COLO829 (cell line): ENCODE measurements around the gene EPN1.

Experiments used
- DNase-seq: peaks from one replicate; pipeline ENCODE4 v3.0.0; 2012; ENCODE audit warnings: low spot score

Gene EPN1

GRCh38 chr19:55674841-55675660 is at the start of gene EPN1:
TSS of gene EPN1 (plus strand) at chr19:55675226. CDS start at chr19:55678628, 3,402 bp downstream.
- peak; percentile 96 for DNase-seq

DNA sequence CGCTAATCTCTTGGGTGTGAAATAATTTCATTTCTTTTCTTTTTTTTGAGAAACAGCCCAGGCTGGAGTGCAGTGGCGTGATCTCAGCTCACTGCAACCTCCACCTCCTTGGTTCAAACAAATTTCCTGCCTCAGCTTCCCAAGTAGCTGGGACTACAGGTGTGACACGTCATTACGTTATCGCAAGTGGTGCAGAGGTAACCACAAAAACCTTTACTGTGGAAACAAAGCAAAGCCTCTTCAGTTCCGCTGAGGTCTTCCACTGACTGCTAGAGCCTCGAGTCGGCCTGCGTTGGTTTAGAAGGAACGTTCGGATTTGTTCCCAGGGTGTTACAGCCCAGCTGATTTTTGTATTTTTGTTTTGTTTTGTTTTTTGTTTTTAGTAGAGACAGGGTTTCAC is 48.7 kb upstream of the EPN1 start:
- no peak for DNase-seq

GRCh38 chr19:55632463-55632834 is 42.6 kb upstream of the EPN1 start:
- DNase-seq: no peak

DNA sequence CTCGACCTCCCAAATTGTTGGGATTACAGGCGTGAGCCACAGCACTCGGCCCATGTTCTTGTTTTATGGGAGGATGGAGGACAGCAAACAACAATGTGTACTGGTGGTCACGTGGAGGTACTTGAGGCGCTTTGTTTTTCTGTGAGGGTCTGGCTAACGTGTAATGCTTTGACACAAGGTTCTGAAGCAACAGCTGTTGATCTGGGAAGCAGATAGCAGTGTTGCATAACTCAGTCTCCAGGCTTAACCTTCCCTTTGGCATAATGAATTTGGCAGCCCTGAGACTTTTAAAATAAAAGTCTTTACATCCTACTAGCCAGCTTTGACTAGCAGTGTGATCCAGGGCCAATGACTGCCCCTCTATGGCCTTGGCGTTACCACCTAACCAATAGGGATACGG is 41.2 kb upstream of the EPN1 start:
- no peak for DNase-seq

DNA sequence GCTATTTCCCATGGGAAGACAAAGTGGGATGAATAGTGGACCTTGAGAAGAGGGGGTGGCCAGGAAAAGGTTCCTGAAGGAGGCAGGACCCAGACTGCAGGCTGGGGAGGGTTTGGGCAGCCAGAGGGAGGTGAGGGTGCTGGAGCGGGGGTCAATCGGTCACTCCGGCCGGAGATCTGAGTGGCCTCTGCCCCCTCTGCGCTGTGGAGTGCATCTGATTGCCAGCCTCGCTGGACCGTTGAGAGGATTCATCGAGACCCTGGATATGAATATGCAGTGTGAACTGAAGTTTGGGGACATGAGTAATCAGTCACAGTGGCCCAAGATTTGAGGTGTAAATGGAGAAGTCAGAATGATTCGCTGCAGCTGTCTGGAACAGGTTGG is 39.7 kb upstream of the EPN1 start:
- DNase-seq: no peak

DNA sequence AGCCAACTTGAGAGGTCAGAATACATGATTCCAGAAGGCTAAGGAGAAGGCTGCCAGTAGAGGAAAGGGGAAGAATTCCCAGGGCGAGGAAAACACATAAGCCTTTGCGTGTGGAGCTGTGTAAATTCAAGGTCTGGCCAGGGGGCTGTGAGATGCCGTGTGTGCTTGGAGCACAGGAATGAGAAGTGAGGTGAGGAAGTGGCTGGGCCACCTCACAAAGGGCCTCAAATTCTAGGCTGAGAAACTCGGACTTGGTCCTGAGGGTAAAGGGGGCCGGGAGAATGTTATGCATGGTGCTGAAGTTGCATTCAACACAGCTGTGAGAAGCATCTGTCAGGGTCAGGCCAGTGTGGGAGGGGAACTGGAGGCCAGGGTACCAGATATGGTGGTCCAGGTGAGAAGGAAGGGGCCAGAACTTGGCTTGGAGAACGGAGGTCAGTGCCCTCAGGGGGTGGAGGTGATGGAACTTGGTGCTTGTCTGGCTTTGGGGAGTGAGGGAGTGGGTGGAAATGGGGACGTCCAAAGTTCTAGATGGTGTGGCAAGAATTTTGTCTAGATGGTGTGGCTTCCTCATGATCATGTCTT is 39.1 kb upstream of the EPN1 start:
- no peak for DNase-seq

DNA sequence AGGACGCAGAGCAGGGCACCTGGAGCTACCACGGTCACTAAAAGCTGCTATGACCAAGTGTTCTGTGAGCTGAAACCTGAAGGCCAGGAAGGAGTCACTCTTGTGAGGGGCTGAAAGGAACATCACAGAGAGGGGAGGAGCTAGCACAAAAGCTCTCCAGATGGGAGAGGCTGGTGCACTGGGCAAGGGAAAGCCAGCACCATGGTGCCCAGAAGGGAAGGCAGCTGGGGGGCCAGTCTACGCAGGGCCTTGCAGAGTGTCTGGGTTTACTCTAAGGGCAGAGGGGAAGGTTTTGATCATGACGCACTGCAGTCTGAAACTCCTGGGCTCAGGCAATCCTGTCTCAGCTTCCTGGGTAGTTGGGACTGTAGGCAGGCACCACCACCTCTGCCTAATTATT is 38.3 kb upstream of the EPN1 start:
- no peak for DNase-seq

- no peak for DNase-seq
Observed at GRCh38 chr19:55637534-55637933, 37.5 kb upstream of the EPN1 start.

GRCh38 chr19:55638864-55639359 is 36.1 kb upstream of the EPN1 start:
- no peak for DNase-seq

DNA sequence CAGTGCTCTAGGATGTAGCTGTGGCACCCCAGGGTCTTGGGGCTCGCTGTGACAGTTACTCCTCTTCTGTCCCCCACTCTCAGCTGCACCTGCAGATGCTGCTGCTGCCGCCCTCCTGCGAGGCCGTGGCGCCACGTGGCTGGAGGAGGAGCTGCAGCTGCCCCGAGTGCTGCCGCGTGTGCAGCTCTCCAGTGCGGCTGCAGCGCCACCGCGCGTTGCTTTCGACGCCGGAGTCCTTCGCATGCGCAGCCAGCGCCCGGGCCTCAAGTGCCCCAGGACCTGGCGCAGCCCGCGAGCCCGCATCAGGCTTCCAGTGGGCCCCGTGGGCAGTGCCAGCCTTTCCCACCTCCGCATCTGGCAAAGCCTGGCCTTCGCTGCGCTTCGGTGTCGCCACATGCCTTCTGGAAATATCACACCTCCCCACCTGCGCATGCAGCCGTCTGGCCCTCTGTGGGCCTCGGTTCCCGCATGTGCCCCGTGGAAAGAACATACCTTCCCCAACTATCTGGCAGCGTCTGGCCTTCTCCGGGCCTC is 34.9 kb upstream of the EPN1 start:
- DNase-seq: peak; percentile 82

- no peak for DNase-seq
Observed at GRCh38 chr19:55640577-55641425, 34.2 kb upstream of the EPN1 start, which contains the start of gene ZNF580. TSS of gene ZNF580 (plus strand) at chr19:55641002. CDS start at chr19:55642509, 1,507 bp downstream.

- no peak for DNase-seq
Observed at GRCh38 chr19:55641426-55642152, 33.4 kb upstream of the EPN1 start.

- no peak for DNase-seq
Observed at GRCh38 chr19:55642153-55643002, 32.6 kb upstream of the EPN1 start.

GRCh38 chr19:55643003-55643886 is 31.8 kb upstream of the EPN1 start, which contains the start of gene ZNF581:
TSS of gene ZNF581 (plus strand) at chr19:55643649. CDS start at chr19:55644572, 923 bp downstream.
- peak; percentile 72 for DNase-seq

DNA sequence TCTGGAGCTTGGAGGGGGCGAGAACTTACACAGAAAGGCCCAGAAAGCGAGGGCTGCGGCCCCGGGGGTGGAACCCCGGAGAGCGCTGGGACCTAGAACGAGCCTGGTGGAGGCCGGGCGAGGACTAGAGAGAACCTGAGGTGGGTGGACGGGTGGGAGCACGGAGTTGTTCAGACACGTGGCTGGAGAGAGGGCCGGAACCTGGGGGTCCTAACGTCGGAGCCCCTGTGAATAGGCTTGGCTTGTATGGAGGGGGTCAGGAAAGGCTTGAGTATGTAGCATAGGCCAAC is 31.2 kb upstream of the EPN1 start:
- no peak for DNase-seq

GRCh38 chr19:55644191-55644833 is 30.7 kb upstream of the EPN1 start:
- no peak for DNase-seq

DNA sequence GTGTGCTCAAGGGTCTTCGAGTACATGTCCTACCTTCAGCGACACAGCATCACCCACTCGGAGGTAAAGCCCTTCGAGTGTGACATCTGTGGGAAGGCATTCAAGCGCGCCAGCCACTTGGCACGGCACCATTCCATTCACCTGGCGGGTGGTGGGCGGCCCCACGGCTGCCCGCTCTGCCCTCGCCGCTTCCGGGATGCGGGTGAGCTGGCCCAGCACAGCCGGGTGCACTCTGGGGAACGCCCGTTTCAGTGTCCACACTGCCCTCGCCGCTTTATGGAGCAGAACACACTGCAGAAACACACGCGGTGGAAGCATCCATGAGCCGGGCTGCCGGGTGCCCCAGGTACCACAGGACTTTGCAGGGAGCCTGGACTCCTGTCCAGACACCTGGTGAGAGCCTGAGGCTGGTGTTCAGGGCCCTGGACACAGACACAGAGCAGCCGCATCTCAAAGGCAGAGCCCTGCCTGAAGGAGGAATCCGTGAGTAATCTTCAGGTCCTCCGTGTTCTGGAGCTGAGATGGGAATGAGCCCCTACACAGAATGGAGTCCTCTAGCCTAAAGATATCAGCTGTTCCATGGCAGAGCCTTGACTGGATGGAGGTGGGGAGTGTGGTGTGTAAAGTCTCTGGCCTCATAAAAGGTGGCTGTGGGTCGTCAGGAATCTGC is 30.0 kb upstream of the EPN1 start:
- no peak for DNase-seq

DNA sequence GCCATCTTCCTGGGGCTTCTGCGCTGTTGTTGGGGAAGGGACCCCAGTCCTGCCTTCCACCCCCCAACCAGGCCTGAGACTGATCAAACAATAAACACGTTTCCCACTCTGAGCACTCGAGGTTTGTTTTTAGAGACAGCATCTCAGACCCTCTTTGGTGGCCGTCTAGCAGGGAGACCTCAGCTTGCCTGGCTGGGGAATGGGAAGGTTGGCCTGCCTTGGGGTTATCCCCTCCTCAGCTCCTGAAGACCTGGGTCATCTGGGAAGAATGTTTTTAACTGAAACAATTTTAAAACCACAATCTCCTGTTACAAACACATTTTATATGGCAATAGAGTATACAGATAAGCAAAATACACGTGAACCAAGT is 29.5 kb upstream of the EPN1 start:
- DNase-seq: no peak
